HK-2 (cell line): ENCODE data around the gene CBFA2T2.

Experiments
- DNase-seq: peaks from one replicate; pipeline ENCODE4 v3.0.0-alpha.2; 2018; ENCODE audit not compliant: unreplicated experiment

The CBFA2T2 gene

DNA sequence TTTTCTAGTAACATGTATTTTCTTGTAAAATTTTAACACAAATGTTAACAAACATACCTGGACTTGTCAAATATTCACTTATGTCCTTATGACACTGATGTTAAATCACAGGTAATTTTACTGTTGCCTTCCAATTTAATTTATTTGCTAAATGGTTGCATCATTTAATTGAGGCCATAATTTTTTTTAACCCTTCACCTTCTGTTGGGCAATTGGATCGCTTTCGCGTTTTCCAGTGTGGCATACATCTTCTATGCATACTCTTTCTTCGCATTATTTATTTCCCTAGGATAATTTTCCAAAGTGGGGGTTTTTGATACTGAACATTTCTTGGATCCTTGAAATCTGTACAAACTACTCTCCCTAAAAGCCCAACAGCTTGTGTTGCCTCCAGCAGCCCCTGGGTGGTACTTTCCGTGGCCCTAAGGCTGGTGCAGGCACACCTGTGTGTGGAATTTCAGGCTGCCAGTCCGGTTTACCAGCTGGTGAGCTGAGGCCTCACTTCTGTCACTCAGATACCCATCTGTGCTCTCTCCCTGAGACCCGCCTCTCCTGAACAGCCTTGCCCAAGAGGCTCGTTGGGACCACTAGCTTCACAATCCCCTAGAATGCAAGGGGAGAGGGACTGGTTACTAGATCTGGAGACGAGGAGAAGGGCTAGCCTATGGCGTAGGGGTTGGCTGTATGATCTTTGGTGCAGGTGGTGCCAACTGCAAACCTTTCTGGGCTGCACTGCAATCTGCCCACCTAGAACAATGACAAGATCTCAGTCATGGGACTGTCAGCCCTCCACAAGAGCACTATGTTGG is 161.1 kb downstream of the CBFA2T2 start:
- no peak for DNase-seq

DNA sequence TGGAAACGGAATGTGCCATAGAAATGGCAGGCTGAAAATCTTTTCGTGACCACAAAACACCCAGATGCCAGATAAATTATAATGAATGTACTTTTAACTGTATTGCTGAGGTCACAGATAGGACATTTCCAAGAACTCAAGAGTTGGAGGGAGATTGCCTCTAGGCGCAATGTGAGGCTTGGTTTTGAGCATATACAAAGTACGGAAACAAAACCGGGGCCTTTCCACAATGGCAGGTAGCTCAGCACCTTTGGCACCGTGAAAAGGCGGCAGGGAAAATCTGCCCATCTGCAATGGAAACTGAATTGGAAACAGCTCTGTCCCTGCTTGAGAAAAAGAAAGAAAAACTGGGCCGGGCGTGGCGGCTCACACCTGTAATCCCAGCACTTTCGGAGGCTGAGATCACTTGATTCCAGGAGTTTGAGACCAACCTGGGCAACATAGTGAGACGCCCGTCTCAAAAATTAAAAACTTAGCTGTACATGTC is 161.7 kb downstream of the CBFA2T2 start:
- DNase-seq, result no peak

- DNase-seq, result peak; percentile 81
Observed at GRCh38 chr20:33653218-33653899, 163.5 kb downstream of the CBFA2T2 start.

DNA sequence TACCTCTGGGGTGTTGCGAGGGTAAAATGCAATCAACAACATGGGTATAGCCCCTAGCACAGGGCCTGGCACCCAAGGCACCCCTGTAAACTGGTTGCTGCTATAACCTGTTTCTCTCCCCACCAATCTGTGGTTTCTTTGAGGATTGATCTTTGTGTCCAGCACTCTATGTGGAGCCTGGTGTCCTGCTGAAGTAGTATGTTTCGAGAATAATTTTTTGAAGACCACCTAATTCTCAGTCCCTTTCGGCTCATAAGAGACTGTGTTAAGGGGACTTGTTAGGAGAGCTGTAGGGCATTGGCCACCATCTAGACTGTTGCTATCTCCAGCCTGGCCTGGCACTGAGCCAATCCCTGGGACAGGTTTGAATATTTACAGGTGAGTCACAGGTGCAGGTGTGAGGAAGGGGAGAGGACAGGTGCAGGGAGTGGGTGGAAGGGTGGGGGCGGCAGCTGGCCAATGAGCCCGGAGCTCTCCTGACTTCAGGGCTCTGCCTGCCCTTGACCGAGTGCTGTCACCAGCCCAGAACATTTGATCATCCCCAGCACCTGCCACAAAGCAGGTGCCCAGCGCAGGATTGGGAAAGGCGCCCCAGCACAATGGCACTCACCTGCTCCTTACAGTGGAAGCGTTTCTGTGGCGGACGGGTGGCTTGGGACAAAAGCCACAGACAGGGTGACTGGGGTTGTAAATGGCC is 164.2 kb downstream of the CBFA2T2 start:
- no peak for DNase-seq

DNA sequence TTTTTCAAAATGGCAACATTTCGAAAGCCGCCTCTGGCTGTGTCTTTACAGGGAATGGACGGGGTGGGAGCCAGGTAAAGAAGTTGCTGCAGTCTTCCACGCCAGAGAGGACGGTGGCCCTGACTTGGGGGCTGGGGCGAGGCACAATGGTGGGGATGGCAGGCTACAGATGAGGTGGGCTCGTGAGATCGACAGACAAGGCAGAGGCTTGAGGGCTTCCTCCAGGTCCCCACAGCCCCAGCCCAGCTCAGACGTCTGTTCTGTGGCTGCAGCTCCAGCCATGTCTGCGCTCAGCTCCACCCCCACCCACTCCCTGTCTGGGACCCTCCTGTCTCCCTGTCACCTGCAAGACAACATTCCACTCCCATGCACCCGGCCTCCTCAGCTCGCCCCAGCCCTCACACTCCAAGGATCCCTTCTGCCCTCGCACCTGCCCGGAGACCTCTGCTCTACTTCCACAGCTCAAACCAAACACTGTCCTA is 164.8 kb downstream of the CBFA2T2 start:
- DNase-seq, result no peak

DNA sequence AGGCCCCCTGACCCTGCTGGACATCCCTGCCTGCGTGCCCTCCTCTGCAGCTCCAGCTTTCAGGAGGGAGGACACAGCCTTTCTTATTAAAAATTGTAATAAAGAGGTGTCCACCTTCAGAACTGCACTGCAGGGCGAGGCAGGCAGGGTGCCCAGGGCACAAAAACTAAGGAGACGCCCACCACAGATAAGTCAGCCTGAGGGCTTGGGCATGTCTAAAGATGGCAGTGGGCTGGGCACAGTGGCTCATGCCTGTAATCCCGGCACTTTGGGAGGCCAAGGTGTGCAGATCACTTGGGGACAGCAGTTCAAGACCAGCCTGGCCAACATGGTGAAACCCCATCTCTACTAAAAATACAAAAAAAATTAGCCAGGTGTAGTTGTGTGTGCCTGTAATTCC is 165.3 kb downstream of the CBFA2T2 start:
- DNase-seq, result no peak

- no peak for DNase-seq
Observed at GRCh38 chr20:33656010-33656782, 166.3 kb downstream of the CBFA2T2 start.

DNA sequence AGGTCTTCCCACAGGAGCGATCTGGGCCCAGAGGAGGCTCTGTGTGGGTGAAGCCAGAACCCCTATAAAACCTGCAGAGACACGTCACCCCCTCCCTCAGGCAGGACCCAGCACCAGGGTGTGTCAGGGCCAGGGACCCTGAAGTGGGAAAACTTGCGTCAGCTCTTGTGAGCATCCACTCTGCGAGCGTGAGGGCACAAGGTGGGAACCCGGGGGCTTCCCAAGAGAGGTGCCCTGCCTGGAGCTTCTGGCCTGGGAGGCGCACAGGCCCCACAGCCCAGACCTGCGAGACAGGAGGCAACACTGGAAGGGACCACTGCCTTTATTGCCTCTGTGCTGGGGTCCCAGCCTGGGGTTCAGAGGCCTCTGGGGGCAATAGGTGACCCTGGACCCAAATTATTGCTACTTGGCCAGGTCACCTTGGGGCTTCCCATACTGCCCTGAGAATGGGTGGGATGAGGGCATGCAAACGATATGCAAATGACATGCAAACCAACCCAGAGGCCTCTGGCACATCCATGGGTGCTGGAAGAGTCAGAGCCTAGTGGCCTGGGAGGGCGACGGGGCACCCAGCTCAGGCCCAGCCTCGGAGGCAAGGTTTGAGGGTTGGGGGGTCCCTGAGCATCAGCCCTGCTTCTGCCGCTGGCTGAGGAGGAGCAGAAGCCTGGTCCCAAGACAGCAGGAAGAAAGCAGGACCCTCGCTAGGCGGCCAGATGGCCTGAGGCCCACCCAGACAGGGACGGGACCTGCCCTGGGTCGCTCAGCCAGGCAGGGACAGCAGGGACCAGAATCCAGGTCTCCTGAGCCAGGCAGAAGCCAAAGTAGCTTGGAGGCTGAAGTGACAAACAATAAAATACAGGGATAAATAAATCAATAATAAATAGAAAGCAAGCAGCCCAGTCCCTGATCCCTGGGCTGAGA is 167.1 kb downstream of the CBFA2T2 start:
- no peak for DNase-seq

DNA sequence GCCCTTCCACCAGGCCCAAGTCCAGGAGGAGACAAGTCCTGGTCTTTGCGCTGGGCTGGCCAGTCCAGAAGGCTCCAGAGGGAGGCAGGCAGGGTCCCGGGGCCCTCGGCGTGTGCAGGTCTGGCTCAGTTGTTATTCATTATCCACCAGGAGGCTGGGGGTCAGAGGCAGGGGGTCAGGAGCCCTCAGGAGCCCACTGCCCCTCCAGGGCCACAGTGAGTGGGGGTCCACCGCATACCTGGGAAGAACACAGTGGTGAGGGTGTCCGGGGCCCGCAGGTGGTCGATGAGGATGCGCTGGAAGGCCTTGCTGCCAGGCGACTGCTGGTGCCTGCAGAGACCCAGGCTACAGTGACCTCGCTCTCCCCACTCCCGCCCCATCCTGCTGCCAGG is 167.8 kb downstream of the CBFA2T2 start:
- DNase-seq, result no peak

- no peak for DNase-seq
Observed at GRCh38 chr20:33658510-33658909, 168.6 kb downstream of the CBFA2T2 start.

GRCh38 chr20:33658929-33659328 is 169.0 kb downstream of the CBFA2T2 start:
- DNase-seq, result no peak

DNA sequence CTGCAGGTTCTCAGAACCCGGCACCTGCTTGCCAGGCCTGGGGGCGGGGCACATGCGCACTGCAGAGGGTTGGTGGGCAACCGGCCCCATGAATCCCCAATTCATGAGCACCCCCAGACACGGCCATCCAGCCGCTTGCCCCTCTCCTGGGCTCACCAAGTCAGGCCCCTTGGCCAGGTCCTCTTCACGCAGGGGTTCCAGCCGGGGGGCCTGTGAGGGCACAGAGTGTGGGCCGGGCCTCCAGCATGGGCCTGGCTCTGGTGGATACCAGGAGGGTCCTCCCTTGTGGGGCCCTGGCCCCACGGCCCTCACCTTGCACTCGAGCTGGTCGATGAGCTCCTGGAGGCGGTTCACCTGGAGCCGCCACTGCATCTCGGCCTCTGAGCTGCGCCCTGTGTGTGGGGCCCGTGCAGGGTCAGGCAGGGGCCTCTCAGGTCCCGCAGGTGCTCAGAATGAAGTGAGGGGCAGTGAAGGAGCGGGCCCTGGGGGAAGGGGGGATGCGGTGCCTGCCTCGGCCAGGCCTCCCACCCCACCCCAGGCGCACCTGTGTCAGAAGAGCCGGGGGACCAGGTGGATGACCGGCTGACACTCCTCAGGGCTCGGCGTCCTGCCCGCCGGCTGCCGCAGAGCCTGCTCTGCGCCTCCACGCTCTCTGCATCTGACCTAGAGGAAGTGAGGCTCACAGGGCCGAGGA is 169.6 kb downstream of the CBFA2T2 start:
- DNase-seq, result no peak

DNA sequence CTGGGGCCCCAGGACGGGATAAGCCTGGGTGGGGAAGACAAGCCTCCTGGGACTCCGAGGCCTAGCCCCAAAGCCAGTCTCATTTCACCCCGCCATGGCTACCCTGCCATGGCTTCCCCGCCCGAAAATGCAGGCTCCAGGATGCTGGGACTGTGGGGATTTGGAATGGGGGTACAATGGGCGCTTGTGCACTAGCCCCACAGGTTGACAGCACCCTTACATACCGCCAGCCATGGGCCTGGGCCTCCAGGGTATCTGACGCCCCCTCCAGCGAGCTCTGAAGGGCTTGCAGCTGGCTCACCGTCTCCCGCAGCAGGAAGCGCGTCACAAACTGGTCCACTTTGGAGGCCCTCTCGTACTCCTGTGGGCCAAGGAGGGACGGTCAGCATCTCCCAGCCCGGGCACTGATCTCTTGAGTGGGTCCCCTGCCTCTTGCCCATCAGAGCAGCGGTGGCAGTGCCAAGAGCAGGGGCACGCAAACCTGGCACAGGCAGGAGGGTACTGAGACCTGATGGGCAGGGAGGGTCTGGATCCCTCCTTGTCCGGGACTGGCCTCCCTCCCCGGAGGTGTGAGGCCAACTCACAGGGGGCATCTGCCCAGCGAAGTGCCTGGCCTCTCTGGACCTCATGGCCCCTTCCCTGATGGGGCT is 170.3 kb downstream of the CBFA2T2 start:
- DNase-seq, result no peak

DNA sequence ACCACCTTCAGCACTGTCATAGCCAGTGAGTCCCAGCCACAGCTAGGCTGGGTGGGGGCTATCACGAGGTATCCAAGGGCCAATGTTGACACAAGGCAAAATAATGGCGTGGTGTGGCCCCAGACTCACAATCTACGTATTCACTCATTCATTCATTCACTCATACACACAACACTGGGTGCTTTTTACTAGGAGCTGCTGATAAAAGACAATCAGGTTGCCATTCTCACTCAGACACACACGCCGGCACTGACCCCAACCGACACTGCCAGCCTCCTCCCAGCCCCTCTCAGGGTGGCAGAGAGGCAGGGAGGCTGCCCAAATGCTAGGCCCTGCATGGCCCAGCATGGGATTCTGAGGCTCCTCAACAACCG is 170.8 kb downstream of the CBFA2T2 start:
- no peak for DNase-seq

DNA sequence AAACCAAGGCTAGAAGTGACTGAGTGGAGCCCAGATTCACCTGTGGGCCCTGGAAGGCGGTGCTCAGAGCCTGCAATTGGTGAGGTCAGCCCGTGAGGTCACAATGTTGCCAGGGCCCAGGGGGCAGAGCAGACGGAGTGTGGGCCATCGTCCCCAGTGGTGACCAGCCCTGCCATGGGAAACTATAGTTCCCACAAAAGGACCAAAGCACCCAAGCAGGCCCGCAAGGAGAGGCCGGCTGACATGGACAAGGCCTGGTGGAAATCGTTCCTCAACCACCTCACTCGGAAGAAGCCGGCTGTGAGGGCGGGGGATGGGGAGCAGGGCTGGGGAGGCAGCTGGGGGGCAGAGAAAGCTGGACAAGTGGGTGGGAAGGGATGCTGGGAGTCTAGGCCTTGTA is 172.3 kb downstream of the CBFA2T2 start, which contains the start of gene C20orf144:
TSS of gene C20orf144 (plus strand) at position 156 of the 400 bp plus-strand sequence. CDS start at position 175, 19 bp downstream.
- no peak for DNase-seq

DNA sequence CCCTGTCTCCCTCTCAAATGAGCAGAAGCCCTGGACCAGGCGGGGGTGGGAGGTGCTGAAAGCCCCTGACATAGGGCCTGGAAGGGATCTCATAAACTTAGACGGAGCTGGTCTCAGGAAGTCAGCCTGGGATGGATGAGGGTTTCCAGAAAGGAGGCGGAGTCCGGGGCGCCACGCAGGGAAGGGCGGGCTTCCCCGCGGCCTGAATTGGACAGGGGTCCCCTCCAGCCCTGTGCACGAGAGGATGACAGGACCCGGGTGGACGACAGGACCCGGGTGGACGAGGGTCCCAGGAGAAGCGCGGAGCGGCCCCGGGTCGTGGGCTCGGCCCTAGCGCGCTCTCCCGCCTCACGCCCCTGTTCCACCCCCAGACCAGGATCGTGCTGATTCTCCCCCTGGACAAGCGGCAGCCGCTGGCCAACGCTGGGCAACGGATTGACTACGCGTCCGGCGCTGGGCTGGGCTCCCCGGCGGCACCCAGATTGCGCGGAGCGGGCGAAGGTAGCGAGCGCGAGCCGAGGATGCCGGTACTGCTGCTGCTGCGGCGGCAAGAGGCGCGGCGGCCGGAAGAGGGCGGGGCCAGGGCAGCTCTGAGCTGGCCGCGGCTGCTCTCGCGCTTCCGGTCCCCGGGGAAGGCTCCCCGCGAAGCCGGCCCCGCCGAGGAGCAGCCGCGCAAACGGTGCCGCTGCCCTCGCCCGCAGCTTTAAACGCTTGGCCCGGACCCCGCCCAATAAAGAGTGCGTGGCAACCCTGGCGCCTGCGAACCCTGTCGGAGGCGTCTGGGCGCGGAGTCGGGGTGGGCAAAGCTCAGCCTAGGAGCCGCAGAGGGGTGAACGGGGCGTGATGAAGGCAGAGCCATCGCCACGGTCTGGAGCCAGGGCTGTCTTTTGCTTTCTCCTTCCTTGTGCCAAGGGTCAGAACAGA is 173.5 kb downstream of the CBFA2T2 start:
- DNase-seq, result peak; percentile 86

DNA sequence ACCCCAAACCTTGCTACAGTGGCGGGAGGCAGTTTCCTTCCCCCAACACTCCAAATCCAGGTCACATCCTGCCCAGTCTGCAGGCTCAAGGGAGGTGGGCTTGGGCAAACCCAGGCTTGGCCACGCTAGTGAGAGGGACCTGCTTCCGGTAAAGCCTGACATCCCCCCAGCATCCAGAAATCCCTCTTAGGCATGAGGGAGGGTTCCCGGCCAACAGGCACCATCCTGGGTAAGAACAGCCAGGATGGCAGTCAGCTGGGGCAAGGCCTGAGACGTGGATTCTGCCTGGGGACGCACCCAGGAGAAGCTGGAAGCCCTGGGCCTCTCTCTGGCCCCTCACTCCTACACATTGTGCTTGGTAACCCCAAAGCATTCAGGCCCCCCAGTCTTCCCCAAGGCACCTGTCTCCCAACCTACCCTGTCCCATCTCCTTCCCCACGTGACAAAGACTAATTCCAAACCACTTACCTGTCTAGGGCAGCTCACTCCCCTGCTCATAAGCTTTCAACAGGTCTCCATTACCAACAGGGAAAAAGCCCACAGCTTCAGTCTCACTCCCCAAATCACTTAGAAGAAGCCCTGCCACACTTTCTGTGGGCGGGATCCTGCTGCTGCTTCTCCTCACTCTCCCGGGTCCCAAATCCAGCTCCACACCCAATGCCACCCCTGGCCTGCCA is 174.3 kb downstream of the CBFA2T2 start:
- DNase-seq, result no peak

DNA sequence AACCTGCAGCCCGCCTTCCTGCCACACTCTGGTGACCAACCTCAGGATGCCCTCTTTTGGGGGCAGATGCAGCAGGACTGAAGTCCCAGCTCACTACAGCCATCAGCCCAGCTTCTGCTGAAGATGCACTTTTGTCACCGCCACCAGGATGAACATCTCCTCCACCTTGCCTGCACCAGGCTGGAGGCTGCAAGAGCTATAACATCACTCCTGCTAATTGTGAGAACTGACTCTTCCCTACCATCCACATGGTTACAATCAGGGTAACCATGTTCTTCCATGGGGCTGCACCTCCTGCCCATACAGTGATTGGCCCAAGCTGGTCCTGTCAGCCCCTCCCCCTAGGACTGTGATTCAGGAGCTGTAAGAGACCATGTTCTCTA is 174.9 kb downstream of the CBFA2T2 start:
- no peak for DNase-seq
